GM21576 (cell line): ENCODE measurements around the gene LYRM4.
"Not testable (repeated sequence)": the region's sequence is repeated elsewhere in the genome, so short reads cannot be mapped to it uniquely, and the experiment has no call there.

Experiments used
- ATAC-seq: cut with Tn5 transposase; IDR thresholded peaks from one replicate; pipeline ENCODE4 v1.9.1; 2021; ENCODE audit warnings: mild to moderate bottlenecking, moderate library complexity; ENCODE audit not compliant: unreplicated experiment

LYRM4 gene

GRCh38 chr6:5084781-5085647 is 175.7 kb downstream of the LYRM4 start, which contains the start of gene PPP1R3G:
Gene PPP1R3G (plus strand): TSS chr6:5085341. CDS start chr6:5085486, 145 bp downstream.
- ATAC-seq = peak; percentile 49

- no peak for ATAC-seq
Measured at GRCh38 chr6:5084360-5084780, 176.4 kb downstream of the LYRM4 start.

- no peak for ATAC-seq
Measured at GRCh38 chr6:5083813-5084359, 176.9 kb downstream of the LYRM4 start.

GRCh38 chr6:5083307-5083583 is 177.5 kb downstream of the LYRM4 start:
- ATAC-seq = no peak

- no peak for ATAC-seq
Measured at GRCh38 chr6:5082487-5083306, 178.1 kb downstream of the LYRM4 start.

GRCh38 chr6:5081955-5082354 is 178.8 kb downstream of the LYRM4 start:
- no peak for ATAC-seq

GRCh38 chr6:5081182-5081581 is 179.6 kb downstream of the LYRM4 start:
- no peak for ATAC-seq

- ATAC-seq = no peak
Measured at GRCh38 chr6:5080574-5080973, 180.2 kb downstream of the LYRM4 start.

- ATAC-seq = no peak
Measured at GRCh38 chr6:5079692-5080091, 181.1 kb downstream of the LYRM4 start.

- ATAC-seq = peak; percentile 67
Measured at GRCh38 chr6:5078121-5078669, 182.6 kb downstream of the LYRM4 start.

- no peak for ATAC-seq
Measured at GRCh38 chr6:5076931-5077330, 183.8 kb downstream of the LYRM4 start.

GRCh38 chr6:5073992-5074391 is 186.8 kb downstream of the LYRM4 start:
- ATAC-seq = no peak

- ATAC-seq = no peak
Measured at GRCh38 chr6:5072440-5072839, 188.3 kb downstream of the LYRM4 start.

GRCh38 chr6:5071216-5071615 is 189.5 kb downstream of the LYRM4 start:
- ATAC-seq = no peak

GRCh38 chr6:5068153-5068751 is 192.5 kb downstream of the LYRM4 start:
- no peak for ATAC-seq

- no peak for ATAC-seq
Measured at GRCh38 chr6:5067305-5067704, 193.4 kb downstream of the LYRM4 start.

- ATAC-seq = no peak
Measured at GRCh38 chr6:5066456-5067093, 194.2 kb downstream of the LYRM4 start.

- no peak for ATAC-seq
Measured at GRCh38 chr6:5063617-5064016, 197.1 kb downstream of the LYRM4 start.

- no peak for ATAC-seq
Measured at GRCh38 chr6:5061152-5061551, 199.6 kb downstream of the LYRM4 start.

GRCh38 chr6:5060439-5060838 is 200.3 kb downstream of the LYRM4 start:
- ATAC-seq = not testable (repeated sequence)
